GM21423 (cell line): ENCODE results near the gene ECEL1.

Source experiments
- ATAC-seq: cut with Tn5 transposase; IDR thresholded peaks from one replicate; pipeline ENCODE4 v1.9.1; 2021; ENCODE audit warnings: mild to moderate bottlenecking, moderate library complexity; ENCODE audit not compliant: unreplicated experiment

The ECEL1 gene

GRCh38 chr2:232522623-232523401 is 35.2 kb upstream of the ECEL1 start:
- ATAC-seq = no peak

- ATAC-seq = peak; percentile 60
Observed at GRCh38 chr2:232521959-232522622, 34.5 kb upstream of the ECEL1 start.

DNA sequence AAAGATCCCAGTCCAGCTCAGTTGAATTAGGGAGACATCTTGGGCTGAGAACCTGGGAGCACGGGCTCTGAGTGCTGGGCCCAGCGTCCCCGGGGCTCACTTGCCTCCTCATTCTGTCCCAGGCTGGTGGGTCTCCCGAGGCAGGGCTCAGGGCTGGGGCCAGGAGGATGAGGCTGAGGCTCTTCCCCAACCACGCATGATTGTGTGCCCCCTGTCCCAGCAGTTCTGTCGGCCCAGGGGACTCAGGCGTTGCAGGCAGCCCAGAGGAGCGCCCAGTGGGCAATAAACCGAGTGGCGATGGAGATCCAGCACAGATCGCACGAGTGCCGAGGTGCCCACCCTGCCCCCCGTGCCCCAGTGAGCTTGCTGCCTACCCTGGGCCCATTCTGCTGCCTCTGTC is 33.5 kb upstream of the ECEL1 start:
- ATAC-seq = no peak

DNA sequence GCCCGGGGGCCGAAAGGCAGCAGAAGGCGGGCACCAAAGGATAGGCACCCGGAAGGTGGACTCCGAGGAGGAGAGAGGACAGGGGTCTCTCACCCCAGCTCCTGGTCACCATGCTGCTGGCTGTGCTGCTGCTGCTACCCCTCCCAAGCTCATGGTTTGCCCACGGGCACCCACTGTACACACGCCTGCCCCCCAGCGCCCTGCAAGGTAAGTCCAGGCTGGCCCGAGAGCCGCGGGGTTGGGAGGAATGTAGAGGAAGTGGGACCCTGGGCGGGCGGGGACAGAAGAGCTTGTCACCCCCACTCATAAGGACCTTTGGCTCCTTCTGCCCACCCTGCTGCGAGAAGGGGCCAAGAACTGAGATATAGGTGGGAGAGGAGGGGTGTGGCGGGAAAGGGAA is 32.9 kb upstream of the ECEL1 start:
- no peak for ATAC-seq

GRCh38 chr2:232519581-232520438 is 32.2 kb upstream of the ECEL1 start, which contains the start of gene PRSS56:
Gene PRSS56 (plus strand): TSS chr2:232520388. CDS start chr2:232520599, 211 bp downstream.
- no peak for ATAC-seq

GRCh38 chr2:232518844-232519243 is 31.2 kb upstream of the ECEL1 start:
- no peak for ATAC-seq

GRCh38 chr2:232516551-232516950 is 28.9 kb upstream of the ECEL1 start:
- ATAC-seq = no peak

DNA sequence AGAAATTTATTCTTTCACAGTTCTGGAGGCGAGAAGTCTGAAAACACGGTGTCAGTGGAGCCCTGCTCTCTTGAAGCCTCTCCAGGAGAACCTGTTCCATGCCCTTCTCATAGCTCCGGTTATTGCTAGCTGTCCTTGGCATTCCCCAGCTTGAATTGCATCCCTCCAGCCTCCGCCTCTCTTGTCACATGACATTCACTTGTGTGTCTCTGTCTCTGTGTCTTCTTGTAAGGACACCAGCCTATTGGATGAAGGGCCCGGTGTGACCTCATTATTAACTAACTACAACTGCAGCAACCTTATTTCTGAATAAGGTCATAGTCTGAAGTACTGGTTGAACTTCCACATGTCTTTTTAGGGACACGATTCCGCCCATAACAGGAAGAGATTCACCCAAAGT is 28.0 kb upstream of the ECEL1 start:
- no peak for ATAC-seq

DNA sequence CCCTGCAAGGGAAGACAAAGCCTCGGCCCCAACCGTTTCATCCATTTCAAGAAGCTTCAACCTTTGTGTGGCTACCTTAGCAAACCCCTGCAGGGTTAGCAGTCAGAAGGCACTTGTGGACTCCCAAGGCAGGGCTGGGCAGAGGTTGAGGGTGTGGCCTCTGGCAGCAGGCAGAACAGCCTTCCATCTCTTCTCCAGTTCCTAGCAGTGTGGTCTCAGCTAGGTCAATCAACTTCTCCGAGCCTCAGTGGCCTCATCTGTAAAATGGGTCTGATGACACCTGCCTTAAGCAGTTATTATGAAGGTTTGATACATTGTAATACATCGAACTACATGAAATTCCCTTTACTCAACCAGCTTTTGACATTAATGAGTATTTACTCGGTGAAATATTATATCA is 25.7 kb upstream of the ECEL1 start:
- ATAC-seq = no peak

DNA sequence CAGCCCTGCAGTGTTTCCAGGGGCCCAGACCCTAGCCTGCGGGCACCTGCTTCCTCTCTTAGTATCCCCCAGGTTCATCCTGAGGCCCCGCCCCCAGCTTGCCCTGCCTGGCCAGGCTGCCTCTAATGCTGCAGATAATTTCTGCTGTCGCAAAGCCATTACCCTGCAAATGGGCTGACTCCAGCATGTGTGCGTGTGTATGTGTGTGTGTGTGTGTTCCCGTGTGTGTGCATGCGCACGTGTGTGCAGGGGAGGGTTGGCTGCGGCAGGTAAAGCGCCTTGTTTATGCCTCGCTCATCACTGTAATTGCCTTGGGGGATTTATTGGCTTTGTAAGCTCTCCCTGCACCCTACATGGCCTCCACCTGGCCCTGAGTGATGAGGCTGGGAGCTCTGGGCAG is 25.0 kb upstream of the ECEL1 start:
- no peak for ATAC-seq

- ATAC-seq = no peak
Observed at GRCh38 chr2:232511336-232511890, 23.8 kb upstream of the ECEL1 start.

- ATAC-seq = no peak
Observed at GRCh38 chr2:232508251-232508650, 20.6 kb upstream of the ECEL1 start.

- no peak for ATAC-seq
Observed at GRCh38 chr2:232506709-232507108, 19.1 kb upstream of the ECEL1 start.

GRCh38 chr2:232505856-232506255 is 18.2 kb upstream of the ECEL1 start:
- ATAC-seq = no peak

DNA sequence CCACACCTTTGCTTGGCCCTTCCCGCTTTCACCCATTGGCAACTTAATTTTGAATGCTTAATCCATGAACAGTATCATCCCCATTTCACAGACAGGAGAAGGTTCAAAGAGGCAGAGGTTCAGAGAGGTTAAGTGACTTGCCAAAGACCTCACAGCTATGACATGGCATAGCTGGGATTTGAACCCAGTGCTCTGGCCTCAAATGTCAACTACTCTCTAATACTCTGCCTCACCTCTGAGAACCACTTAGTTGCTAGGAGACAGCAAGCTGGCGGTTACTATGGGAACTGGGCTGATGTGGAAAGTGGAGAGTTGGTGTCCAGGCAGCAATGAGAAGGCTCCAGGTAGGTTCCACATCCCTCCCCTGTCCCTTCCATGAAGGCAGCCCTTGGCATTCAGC is 16.8 kb upstream of the ECEL1 start:
- ATAC-seq = no peak

- no peak for ATAC-seq
Observed at GRCh38 chr2:232503809-232504323, 16.2 kb upstream of the ECEL1 start.

GRCh38 chr2:232502911-232503808 is 15.5 kb upstream of the ECEL1 start:
- ATAC-seq = no peak

DNA sequence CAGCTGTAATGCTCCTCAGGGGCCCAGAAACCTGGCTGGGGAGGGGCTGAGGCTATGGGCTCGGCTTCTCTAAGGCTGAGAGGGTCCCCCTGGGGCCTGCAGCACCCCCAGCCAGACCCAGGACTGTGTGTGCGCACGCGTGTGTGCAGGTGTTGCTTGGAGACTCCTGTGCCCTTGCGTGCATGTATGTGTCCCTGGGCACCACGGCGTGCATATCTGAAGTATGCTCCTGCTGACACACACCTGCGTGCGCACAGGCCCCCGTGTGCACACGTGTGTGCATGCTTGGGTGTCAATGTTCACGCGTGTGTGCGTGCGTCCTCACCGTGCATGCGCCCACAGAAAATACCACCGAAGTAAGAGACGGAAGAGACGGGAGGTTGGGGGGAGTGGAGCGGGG is 14.9 kb upstream of the ECEL1 start:
- ATAC-seq = no peak

DNA sequence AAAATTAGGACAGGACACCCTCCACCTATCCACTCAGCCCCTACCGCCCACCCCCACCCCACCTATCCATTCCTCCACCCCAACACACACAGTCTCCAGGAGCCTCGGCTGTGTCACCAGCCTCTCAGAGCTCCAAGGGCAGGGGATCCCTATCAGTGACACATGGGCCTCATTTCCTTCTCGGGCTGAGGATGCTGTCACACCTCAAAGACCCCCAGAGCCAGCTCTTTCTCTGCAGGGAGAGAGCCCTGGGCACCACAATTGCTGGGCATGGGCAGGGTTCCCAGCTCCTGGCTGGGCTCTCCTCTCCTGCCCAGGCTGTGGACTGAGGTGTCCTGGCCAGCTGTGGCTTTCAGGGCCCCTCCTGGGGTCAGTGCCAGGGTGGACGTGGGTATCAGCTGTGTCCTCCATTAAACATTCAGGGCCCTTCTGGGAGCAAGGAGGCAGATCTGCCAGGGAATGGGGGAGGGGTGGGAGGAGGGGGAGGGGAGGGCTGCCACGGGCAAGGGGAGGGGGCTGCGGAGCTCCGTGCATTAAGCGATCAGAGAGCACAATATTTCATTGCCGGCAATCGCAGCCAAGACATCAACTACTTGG is 14.3 kb upstream of the ECEL1 start:
- ATAC-seq = no peak

DNA sequence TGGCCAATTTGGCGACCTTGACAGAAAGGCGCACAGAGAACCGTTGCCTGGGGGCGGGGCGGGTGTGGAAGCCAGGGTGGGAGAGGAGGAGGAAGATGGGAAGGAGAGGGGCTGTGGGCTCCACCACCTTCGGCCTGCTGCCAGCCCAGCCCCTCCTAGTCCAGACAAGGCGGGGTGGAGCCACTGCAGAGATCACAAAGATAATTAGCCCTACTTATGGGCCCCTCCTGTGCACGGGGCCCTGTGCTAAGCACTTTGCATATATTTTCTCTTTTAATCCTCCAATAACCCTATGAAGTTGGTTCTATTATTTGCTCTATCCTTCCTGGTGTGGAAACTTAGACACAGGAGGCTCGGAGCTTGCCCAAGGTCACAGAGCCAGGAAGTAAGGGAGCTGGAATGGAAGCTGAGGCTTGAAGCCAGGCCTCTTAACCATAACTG is 13.7 kb upstream of the ECEL1 start:
- no peak for ATAC-seq
